GM18858 (cell line): ENCODE measurements around the gene IRF9.
"Not testable (repeated sequence)": the region's sequence is repeated elsewhere in the genome, so short reads cannot be mapped to it uniquely, and the experiment has no call there.

Experiments
- ATAC-seq: cut with Tn5 transposase; IDR thresholded peaks from one replicate; pipeline ENCODE4 v1.9.1; 2021; ENCODE audit not compliant: unreplicated experiment

IRF9 gene

GRCh38 chr14:24190416-24190815, 29.4 kb downstream of the IRF9 start:
- ATAC-seq, result no peak

- no peak for ATAC-seq
These were observed 31.9 kb downstream of the IRF9 start for GRCh38 chr14:24192933-24193332.

DNA sequence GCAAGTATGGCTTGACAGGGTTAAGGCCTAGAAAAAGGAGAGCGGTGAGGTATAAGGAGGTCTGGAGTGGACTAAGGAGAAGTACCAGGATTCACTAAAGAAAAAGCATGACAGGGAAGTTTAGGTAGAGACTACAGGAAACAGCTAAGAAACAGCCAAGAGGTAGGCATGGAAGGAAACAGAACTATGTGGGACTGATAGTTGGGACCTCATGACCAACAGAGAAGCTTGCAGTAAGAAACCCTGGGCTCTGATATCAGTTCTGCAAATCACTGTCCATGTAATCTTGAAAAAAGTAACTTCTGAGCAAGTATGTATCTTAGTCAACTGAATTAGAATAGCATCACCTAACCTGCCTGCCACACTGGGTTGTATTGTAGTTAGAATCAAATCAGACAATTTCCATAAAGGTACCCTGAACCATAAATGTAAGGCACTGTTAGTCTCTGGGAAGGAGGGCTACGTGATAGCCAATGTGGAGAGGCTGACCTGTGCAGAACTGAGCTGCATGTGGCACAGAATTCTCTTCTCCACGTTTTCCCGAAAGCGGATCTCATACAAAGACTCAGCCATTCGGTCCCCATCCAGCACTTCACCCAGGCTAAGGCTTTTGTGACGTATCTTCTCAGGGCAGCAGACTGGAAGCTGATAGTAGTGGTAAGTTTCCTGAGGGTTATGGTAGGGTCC, 33.3 kb downstream of the IRF9 start:
- ATAC-seq, result no peak

DNA sequence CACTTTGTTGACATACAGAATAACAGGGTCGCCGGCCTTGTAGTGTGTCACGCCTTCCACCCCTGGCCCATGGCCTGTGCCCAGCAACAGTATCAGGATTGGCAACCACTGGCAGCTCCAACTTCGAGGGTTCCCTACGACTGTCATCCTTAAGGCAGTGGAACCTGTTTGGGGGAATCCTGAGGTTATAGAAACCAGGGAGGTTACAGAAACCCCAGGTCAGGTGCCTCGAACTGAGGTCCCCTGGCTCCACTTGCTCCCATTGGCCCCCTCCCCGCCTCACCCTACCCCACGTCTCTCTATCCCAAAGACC, 33.8 kb downstream of the IRF9 start:
- ATAC-seq, result no peak

DNA sequence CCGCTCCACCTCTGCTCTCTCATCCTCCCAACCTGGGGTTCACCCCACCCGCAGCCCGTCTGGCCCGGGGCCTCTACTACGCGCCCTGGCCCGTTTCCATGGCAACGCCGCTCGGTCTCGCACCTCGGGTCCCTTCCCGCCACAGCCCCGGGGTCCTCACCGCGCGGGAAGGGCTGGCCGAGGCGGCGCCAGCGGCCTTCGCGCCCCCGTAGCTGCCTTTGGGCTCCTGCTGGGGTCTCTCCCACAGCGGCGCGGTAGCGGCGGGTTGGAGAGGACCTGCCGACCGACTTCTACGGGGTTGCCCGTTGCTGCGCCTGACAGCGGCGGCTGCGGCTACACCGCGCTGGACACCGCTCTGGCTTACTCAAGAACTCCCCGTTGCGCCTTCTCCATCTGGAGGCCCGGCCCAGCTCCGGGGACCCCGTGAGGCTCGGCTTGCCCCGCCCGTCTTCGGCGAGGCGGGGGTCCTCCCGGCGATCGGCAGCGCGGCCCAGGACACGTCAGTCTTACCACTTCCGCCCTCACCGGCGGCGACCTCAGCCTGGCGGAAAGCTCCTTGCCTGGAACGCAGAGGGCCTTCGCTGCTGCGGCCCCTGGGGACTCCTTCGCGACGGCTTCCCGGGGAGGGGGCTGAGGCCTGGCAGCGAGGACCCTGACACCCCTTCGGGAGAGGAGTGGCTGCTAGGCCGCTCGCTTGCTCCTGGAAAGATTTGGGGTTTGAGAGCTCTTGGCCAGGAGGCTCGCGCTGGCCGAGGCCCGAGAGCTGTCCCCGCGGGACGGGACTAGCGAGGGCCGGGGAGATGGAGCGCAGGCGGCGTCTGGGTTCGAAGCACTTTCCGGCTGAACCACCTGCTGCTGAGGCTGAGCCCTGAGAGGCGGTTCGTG, 34.4 kb downstream of the IRF9 start, which contains the start of gene TM9SF1:
TM9SF1 (minus strand) TSS at position 256 of the 885 bp plus-strand sequence. CDS start 422 bp downstream, outside the sequence.
- peak; percentile 65 for ATAC-seq

GRCh38 chr14:24196071-24197055, 35.3 kb downstream of the IRF9 start:
- no peak for ATAC-seq

DNA sequence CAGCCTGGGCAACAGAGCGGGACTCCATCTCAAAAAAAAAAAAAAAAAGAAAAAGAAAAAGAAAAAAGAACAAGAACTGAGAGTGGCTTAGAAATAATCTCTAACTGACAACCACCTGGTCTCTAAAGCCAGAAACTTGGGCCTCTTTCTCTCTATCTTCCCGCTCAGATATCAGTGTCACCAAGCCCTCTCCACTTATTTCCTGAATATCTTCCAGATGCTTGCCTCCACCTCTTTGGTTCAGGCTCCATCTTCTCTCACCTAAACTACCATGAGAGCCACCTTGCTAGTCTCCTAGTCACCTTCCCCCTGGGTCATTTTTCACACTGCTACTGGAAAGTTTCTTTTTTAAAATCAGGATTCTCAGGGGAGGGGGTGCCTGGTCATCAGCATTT, 36.0 kb downstream of the IRF9 start:
- ATAC-seq, result no peak

- no peak for ATAC-seq
These were observed 37.9 kb downstream of the IRF9 start for GRCh38 chr14:24198814-24199524.

DNA sequence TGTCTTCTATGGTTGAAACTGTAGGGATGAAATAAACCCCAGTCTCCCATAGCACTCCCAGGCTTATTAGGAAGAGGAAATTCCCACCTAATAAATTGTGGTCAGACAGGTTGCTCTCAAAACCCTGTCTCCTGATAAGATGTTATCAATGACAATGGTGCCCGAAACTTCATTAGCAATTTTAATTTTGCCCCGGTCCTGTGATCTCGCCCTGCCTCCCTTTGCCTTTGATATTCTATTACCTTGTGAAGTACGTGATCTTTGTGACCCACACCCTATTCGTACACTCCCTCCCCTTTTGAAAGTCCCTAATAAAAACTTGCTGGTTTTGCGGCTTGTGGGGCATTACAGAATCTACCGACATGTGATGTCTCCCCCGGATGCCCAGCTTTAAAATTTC, 41.5 kb downstream of the IRF9 start:
- ATAC-seq, result not testable (repeated sequence)

DNA sequence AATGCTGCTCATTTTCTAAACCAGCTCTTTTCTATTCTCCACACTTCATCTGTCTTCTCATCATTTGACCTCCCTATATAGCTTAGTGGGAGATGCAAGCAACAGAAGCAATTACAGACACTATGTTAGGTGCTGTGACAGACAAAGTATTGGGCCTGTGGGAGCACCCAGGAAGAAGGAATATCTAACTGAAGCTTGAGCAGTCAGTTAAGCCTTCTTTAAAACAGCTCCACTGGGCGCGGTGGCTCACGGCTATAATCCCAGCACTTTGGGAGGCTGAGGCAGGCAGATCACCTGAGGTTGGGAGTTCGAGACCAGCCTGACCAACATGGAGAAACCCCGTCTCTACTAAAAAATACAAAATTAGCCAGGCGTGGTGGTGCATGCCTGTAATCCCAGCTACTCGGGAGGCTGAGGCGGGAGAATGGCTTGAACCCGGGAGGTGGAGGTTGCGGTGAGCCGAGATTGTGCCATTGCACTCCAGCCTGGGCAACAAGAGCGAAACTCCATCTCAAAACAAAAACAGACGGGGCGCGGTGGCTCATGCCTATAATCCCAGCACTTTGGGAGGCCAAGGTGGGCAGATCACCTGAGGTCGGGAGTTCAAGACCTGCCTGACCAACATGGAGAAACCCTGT, 42.3 kb downstream of the IRF9 start:
- ATAC-seq, result not testable (repeated sequence)

DNA sequence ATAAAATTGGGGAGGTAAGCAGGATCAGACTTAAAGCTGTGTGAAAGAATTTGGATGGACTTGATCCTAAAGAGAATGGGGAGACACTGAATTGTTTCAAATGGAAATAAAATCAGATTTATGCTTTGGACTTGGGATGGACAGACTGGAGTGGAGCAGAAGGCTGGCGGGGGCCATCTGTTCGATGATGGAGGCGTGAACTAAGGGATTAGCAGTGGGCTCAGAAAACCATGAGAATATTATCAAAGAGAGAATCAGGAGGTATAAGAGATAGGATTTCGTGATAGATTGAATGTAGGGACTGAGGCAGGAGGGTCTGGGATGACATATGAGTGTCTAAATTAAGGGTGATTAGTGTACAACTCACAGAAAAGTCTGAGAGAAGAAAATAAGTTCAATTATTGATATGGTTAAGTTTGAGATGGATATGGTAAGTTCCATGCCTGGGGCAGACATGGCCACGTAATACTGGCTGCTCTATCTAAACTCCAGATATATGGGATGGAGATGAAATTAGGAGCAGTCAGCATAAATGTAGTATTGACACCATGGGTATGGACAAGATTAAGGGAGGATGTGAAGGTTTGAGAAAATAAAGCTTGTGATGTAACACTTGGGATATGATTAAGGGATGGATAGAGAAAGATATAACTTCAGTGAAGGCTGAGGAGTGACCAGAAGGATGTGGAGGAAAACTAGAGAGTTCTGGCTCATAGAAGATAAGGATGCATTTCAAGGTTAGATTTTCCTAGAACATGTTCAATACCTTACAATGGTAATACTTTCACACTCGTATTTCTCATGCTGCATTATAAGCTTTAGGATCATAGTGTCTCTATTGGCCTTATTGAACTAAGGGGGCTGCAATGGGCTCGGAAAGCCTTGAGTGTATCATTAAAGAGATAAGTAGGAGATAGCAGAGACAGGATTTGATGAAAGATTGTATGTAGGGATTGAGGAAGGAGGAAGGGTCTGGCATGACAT, 43.4 kb downstream of the IRF9 start:
- ATAC-seq, result no peak

DNA sequence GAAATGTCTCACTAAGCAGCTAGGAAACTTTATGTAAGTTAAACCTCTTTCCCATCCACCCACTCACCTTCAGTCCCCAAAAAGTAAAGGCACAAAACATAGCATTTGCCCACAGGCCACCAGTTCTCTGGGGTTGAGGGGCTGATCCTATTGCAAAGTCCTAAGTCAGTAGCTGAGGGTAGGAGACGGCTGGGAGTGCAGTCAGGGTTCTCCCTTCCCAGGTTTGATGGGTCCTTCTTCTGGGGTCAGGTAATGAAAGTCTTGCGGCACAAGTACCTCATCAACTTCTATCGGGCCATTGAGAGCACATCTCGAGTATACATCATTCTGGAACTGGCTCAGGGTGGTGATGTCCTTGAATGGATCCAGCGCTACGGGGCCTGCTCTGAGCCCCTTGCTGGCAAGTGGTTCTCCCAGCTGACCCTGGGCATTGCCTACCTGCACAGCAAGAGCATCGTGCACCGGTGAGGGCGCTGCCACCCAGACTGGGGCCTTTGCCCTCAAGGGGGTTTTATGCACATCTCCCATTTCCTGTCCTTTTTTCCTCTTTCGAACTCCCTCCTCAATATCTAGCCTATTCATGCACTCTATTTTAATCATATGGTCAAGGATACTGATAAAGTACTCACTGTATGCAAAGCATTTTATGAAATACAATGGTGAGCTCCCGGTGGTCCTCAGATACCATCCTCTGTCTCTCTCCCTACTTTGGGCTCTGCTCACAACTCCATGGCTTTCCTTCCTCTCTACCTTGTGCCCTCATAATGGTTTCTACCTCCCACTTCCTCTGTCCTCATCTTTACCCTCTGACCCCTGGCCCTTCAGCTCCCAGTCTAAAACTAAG, 45.4 kb downstream of the IRF9 start:
- no peak for ATAC-seq

DNA sequence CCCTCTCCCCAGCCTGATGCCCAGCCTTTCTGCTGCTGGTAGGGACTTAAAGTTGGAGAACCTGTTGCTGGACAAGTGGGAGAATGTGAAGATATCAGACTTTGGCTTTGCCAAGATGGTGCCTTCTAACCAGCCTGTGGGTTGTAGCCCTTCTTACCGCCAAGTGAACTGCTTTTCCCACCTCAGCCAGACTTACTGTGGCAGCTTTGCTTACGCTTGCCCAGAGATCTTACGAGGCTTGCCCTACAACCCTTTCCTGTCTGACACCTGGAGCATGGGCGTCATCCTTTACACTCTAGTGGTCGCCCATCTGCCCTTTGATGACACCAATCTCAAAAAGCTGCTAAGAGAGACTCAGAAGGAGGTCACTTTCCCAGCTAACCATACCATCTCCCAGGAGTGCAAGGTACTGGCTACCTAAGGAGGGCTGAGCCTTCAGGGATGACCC, 46.1 kb downstream of the IRF9 start:
- ATAC-seq, result no peak

- no peak for ATAC-seq
These were observed 46.6 kb downstream of the IRF9 start for GRCh38 chr14:24207625-24208024.

- ATAC-seq, result no peak
These were observed 50.2 kb downstream of the IRF9 start for GRCh38 chr14:24211311-24211710.

GRCh38 chr14:24212924-24213865, 52.1 kb downstream of the IRF9 start, which contains the start of gene CHMP4A:
TSS of gene CHMP4A (minus strand) at chr14:24213488. CDS start at chr14:24213439, 49 bp downstream.
- ATAC-seq, result peak; percentile 68
